Choroid plexus epithelial cell (primary cell): ENCODE measurements around the gene PLXDC1.
"Not testable (repeated sequence)": the region's sequence is repeated elsewhere in the genome, so short reads cannot be mapped to it uniquely, and the experiment has no call there.

Experiments
- DNase-seq: peaks from one replicate; pipeline ENCODE4 v3.0.0-alpha.2; 2010; ENCODE audit warnings: low read depth
- H3K4me3 ChIP-seq: 2 replicates; pipeline ENCODE4 v1.5.1; 2011; ENCODE audit warnings: low read depth, mild to moderate bottlenecking, control low read depth, low read length, moderate library complexity
- TF ChIP-seq, protein P1 (sequence below): conservative IDR thresholded peaks from 2 replicates; pipeline ENCODE4 v1.5.1; 2011; ENCODE audit warnings: low read depth, mild to moderate bottlenecking, control low read depth, inconsistent platforms, low read length, moderate library complexity

Gene PLXDC1

DNA sequence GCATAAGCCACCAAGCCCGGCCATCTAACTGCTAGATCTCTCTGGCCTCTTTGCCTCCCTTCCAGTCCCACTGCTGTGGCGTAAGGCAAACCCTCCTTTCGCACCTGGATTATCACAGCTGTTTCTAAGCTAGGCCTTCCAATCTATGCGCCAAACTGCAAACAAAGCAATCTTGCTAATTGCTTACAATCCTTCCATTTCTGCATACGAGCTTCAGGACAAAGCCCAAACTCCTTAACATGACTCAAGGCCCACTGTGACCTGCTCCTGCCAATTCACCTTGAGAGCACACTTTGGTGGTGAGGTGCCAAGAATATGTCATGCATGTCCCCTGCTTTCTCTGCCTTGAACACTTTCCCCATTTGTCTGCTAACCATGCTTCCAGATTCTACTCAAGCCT lies 20.5 kb upstream of the PLXDC1 start:
- H3K4me3 ChIP-seq: no peak overlapping the region
- DNase-seq: no peak
- TF ChIP-seq, protein P1, sequence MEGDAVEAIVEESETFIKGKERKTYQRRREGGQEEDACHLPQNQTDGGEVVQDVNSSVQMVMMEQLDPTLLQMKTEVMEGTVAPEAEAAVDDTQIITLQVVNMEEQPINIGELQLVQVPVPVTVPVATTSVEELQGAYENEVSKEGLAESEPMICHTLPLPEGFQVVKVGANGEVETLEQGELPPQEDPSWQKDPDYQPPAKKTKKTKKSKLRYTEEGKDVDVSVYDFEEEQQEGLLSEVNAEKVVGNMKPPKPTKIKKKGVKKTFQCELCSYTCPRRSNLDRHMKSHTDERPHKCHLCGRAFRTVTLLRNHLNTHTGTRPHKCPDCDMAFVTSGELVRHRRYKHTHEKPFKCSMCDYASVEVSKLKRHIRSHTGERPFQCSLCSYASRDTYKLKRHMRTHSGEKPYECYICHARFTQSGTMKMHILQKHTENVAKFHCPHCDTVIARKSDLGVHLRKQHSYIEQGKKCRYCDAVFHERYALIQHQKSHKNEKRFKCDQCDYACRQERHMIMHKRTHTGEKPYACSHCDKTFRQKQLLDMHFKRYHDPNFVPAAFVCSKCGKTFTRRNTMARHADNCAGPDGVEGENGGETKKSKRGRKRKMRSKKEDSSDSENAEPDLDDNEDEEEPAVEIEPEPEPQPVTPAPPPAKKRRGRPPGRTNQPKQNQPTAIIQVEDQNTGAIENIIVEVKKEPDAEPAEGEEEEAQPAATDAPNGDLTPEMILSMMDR: no peak

DNA sequence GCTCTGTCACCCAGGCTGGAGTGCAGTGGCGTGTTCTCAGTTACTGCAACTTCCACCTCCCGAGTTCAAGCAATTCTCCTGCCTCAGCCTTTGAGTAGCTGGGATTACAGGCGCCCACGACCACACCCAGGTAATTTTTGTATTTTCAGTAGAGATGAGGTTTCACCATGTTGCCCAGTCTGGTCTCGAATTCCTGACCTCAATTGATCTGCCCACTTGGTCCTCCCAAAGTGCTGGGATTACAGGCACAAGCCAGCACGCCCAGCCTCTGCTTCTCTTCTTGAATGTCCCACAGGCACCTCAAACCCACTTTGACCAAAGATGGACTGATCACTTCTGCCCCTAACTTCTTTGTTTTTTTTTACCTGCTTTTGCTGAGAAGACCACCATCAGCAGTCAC lies 19.1 kb upstream of the PLXDC1 start:
- no peak overlapping the region for H3K4me3 ChIP-seq
- no peak for DNase-seq
- TF ChIP-seq, protein P1: no peak

DNA sequence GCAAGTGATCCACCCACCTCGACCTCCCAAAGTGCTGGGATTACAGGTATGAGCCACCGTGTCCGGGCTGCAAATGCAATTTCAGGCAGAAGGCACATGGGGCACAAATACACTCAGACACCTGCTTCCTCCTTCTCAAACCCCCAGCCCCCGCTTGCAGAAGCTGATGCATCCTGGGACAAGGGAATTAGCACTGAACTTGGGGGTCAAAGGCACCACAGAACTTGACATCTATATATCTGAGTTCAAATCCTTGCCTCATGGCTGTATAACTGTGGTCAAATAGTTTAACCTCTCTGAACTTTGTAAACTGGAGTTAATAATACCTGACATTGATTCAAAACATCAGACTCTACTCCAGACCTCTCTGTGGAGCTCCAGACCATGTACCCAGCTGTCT lies 18.7 kb upstream of the PLXDC1 start:
- no peak for DNase-seq
- H3K4me3 ChIP-seq: no peak overlapping the region
- TF ChIP-seq, protein P1: no peak

DNA sequence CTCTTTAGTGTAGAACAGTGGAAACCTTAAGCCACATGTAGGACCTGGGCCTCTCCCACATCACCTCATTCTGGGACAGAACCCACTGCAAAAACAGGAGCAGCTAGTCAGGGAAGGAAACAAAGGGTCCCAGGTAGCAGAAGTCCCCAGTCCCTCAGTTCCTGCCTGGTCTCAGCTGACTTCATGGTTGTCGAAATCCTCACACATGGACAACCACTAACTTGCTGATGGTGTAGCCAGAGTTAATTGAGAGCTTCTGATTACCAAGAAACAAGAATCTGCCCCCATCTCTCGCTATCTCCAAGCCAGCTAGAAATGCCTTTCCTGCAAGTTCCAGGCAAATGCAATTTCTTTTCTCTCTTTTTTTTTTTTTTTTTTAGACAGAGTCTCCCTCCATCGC lies 18.1 kb upstream of the PLXDC1 start:
- no peak overlapping the region for H3K4me3 ChIP-seq
- TF ChIP-seq, protein P1: no peak
- no peak for DNase-seq

DNA sequence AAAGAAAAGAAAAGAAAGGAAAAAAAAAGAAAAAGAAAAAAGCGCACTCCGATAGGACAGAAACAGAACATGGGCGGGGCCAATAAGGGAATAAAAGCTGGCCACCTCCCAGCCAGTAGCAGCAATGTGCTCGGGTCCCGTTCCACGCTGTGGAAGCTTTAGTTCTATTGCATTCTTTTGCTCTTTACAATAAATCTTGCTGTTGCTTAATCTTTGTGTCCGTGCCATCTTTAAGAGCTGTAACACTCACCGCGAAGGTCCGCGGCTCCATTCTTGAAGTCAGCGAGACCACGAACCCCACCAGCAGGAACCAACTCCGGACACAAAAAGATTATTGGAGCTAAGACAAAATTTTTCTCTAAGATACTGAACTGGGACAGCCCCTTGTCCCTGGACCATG lies 17.7 kb upstream of the PLXDC1 start:
- TF ChIP-seq, protein P1: no peak
- DNase-seq: no peak
- H3K4me3 ChIP-seq: no peak overlapping the region

DNA sequence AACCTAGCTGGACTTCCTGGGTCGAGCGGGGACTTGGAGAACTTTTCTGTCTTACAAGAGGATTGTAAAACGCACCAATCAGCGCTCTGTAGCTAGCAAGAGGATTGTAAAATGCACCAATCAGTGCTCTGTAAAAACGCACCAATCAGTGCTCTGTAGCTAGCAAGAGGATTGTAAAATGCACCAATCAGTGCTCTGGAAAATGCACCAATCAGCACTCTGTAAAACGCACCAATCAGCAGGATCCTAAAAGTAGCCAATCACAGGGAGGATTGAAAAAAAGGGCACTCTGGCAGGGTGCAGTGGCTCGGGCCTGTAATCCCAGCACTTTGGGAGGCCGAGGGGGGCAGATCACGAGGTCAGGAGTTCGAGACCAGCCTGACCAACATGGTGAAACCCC lies 17.1 kb upstream of the PLXDC1 start:
- not testable (repeated sequence) for DNase-seq, H3K4me3 ChIP-seq

DNA sequence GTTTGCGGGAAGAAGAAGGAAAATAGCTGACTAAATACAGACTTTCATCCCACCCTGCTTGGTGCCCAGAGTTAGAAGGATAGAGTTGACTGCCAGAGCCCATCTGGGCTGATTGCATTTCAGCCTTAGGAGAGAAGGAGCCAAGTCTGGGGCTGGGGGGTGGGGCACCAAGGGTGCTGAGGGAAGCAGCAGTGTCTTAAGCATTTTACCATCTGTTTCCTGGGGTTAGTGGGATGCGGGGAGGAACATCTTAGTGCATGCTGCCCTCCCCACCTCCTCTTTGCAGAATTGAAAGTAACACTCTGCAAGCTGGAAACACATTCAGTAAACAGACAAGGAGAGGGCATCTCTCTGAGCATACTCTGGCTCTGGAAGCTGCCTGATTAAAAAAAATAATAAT lies 16.0 kb upstream of the PLXDC1 start:
- TF ChIP-seq, protein P1: no peak
- DNase-seq: no peak
- no peak overlapping the region for H3K4me3 ChIP-seq
